Liver (tissue), 9 donors: ENCODE measurements around the gene LBX1. TPM values are rescaled to one million over a fixed set of nuclear protein-coding genes. Genes with fewer than 3 reads are reported as not detected.

ENCODE experiments used
- DNase-seq: peaks from one replicate; pipeline ENCODE4 v3.0.0-alpha.2; 2017; ENCODE audit warnings: low spot score
- H3K27ac ChIP-seq, 2 donors: one replicate each; pipeline ENCODE4 v1.7.0; 2013; ENCODE audit warnings: inconsistent platforms in 2 of 2, low read length in 2 of 2, control low read depth in 1 of 2, low read depth in 1 of 2, mild to moderate bottlenecking in 1 of 2
- H3K27me3 ChIP-seq, 4 donors: one replicate each; pipeline versions ENCODE4 v1.6.1 to v1.7.0; 2013; ENCODE audit warnings: low read length in 3 of 4, inconsistent platforms in 1 of 4, mild to moderate bottlenecking in 1 of 4, moderate library complexity in 1 of 4; ENCODE audit not compliant: control insufficient read depth in 4 of 4, insufficient read depth in 4 of 4
- H3K36me3 ChIP-seq, 4 donors: one replicate each; pipeline versions ENCODE4 v1.6.1 to v1.7.0; 2013; ENCODE audit warnings: low read length in 3 of 4, mild to moderate bottlenecking in 3 of 4, low read depth in 1 of 4, moderate library complexity in 1 of 4; ENCODE audit not compliant: control insufficient read depth in 4 of 4, insufficient read depth in 3 of 4
- H3K4me1 ChIP-seq, 4 donors: one replicate each; pipeline versions ENCODE4 v1.6.1 to v1.7.0; 2013; ENCODE audit warnings: low read length in 3 of 4, mild to moderate bottlenecking in 3 of 4, moderate library complexity in 1 of 4; ENCODE audit not compliant: control insufficient read depth in 4 of 4, insufficient read depth in 4 of 4
- H3K4me3 ChIP-seq, 3 donors: one replicate each; pipeline versions ENCODE4 v1.6.1 to v1.7.0; 2013; ENCODE audit warnings: low read length in 3 of 3, control low read depth in 1 of 3, low read depth in 1 of 3, mild to moderate bottlenecking in 1 of 3
- H3K9ac ChIP-seq, 2 donors: one replicate each; pipeline ENCODE4 v1.7.0; 2013; ENCODE audit warnings: low read length in 2 of 2, mild to moderate bottlenecking in 2 of 2, moderate library complexity in 2 of 2, control low read depth in 1 of 2, low read depth in 1 of 2
- H3K9me3 ChIP-seq, 4 donors: one replicate each; pipeline versions ENCODE4 v1.6.1 to v1.7.0; 2013; ENCODE audit warnings: low read length in 3 of 4; ENCODE audit not compliant: control insufficient read depth in 4 of 4
- EGR1 ChIP-seq, 2 donors: IDR thresholded peaks; 2 replicates each; pipeline ENCODE4 v1.6.1; 2016 to 2018; ENCODE audit warnings: antibody characterized with exemption in 2 of 2, low read depth in 2 of 2
- FOXA1 ChIP-seq: IDR thresholded peaks from 2 replicates; pipeline ENCODE4 v1.6.1; 2016; ENCODE audit warnings: antibody characterized with exemption
- HNF4A ChIP-seq, 2 donors: conservative IDR thresholded peaks; 2 replicates each; pipeline ENCODE4 v1.6.1; 2016; ENCODE audit warnings: antibody characterized with exemption in 2 of 2, mild to moderate bottlenecking in 2 of 2
- HNF4G ChIP-seq: IDR thresholded peaks from 2 replicates; pipeline ENCODE4 v1.6.1; 2016; ENCODE audit warnings: antibody characterized with exemption
- NR2F2 ChIP-seq: IDR thresholded peaks from 2 replicates; pipeline ENCODE4 v1.6.1; 2016; ENCODE audit warnings: antibody characterized with exemption
- REST ChIP-seq: IDR thresholded peaks from 2 replicates; pipeline ENCODE4 v1.6.1; 2016; ENCODE audit warnings: antibody characterized with exemption, mild to moderate bottlenecking
- RXRA ChIP-seq, 2 donors: IDR thresholded peaks; 2 replicates each; pipeline ENCODE4 v1.6.1; 2017 to 2018; ENCODE audit warnings: antibody characterized with exemption in 2 of 2, mild to moderate bottlenecking in 1 of 2
- SP1 ChIP-seq: IDR thresholded peaks from 2 replicates; pipeline ENCODE4 v1.6.1; 2018; ENCODE audit warnings: antibody characterized with exemption, mild to moderate bottlenecking
- TAF1 ChIP-seq: conservative IDR thresholded peaks from 2 replicates; pipeline ENCODE4 v1.6.1; 2016; ENCODE audit warnings: antibody characterized with exemption, mild to moderate bottlenecking
- YY1 ChIP-seq: IDR thresholded peaks from 2 replicates; pipeline ENCODE4 v1.6.1; 2016; ENCODE audit warnings: antibody characterized with exemption, mild to moderate bottlenecking
- ZBTB33 ChIP-seq: IDR thresholded peaks from 2 replicates; pipeline ENCODE4 v1.6.1; 2016; ENCODE audit warnings: antibody characterized with exemption
- WGBS: extraction: QIAGEN DNeasy Blood & Tissue Kit; methylation state at CpG from one replicate; pipeline ENCODE4 v1.1.7; 2013; 5-methylcytosine and 5-hydroxymethylcytosine counted together
- polyA plus RNA-seq, 2 donors: library from polyadenylated mRNA; stranded (reverse) in 1 of 2; unstranded in 1 of 2; fragments of 200-250 nt in 1 of 2; fragments of >200 nt in 1 of 2; fragmentation: Nextera tagmentation in 1 of 2; extraction: Ambion mirVana in 1 of 2; gene quantifications; one replicate each; pipeline versions ENCODE4 v1.2.1 to v1.2.3, GENCODE V29; 2013 to 2015
- total RNA-seq, 2 donors: library from RNA; depleted of rRNA; stranded (reverse); fragments of >200 nt; gene quantifications; one replicate each; pipeline ENCODE4 v1.2.3, GENCODE V29; 2014
- TF ChIP-seq, protein P1 (sequence below): fragments of 150-350 bp; IDR thresholded peaks from 2 replicates; pipeline ENCODE4 v1.5.1; 2017; ENCODE audit warnings: improper control_type of control experiment, low read depth, low read length; ENCODE audit not compliant: missing input control
- TF ChIP-seq, protein P2 (sequence below): IDR thresholded peaks from 2 replicates; pipeline ENCODE4 v1.6.1; 2016; ENCODE audit warnings: antibody characterized with exemption
- donor health status: healthy.
- donor health status: healthy.
- donor health status: healthy.
- donor health status: healthy.
- donor health status: healthy.

LBX1 gene
- total and polyA plus RNA-seq, 4 donors = not detected

DNA sequence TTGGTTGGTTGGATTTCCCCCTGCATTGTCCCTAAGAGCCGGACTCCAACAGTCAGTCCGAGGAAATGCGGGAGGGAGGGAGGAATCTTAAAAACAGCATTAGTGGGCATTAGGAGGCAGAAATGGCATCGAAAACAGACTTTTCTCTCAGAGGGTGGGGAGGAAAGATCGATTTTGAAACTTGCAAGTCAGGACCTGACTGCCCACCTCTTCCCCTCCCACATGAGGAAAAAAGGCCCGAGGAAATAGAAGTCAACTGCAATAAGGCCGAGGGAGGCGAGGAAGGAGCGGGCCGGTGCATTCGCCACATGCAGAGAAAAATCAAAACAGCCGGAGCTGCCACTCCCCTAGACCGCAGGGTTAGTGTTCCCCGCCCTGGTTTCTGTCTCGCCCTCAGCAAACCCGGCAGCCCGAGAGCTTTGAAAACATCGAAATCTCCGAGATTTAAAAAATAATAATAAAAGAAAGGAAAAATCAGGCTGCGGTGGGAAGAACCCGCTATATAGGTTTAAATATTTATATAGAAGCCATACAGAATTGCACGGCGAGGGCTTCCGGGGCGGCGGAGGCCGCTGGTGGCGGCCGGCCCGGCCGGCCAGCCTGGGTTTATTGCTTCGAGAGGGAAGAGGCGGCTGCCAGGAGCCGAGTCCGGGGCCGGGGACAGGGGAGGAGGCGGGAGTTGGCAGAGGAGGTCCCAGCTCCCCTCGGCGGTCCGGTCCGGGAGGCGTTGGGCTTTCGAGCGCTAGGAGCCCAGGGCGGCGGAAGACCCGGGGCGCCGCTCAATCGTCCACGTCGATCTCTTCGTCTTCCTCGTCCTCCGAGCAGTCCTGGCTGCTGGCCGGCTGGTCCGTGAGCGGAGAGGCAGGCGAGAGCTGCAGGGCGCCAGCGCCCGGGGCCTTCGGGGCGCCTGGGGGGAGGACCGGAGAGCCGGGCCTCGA lies 2.5 kb downstream of the LBX1 start:
- Histone ChIP-seq H3K27me3 (peaks cover 5 to 53% (median 28%) of the 10 kb centered on the region in 4 donors), H3K27ac (no peak overlapping the region), H3K4me3 (peak overlapping the region in 1 of 3 donors; percentile 8), H3K4me1 (peaks cover 28 to 60% (median 28%) of the 10 kb centered on the region in 4 donors), H3K9ac (no peak overlapping the region), H3K36me3 (no peaks in the 10 kb centered on the region), H3K9me3 (no peaks in the 10 kb centered on the region)
- 8% methylated on average over 67 of the region's 67 CpGs for WGBS
- no peak for DNase-seq
- TF ChIP-seq YY1 (no peak), SP1 (no peak)

- no peak for TF ChIP-seq SP1
- TF ChIP-seq, protein P1, sequence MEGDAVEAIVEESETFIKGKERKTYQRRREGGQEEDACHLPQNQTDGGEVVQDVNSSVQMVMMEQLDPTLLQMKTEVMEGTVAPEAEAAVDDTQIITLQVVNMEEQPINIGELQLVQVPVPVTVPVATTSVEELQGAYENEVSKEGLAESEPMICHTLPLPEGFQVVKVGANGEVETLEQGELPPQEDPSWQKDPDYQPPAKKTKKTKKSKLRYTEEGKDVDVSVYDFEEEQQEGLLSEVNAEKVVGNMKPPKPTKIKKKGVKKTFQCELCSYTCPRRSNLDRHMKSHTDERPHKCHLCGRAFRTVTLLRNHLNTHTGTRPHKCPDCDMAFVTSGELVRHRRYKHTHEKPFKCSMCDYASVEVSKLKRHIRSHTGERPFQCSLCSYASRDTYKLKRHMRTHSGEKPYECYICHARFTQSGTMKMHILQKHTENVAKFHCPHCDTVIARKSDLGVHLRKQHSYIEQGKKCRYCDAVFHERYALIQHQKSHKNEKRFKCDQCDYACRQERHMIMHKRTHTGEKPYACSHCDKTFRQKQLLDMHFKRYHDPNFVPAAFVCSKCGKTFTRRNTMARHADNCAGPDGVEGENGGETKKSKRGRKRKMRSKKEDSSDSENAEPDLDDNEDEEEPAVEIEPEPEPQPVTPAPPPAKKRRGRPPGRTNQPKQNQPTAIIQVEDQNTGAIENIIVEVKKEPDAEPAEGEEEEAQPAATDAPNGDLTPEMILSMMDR = no peak
- no peak for TF ChIP-seq FOXA1
- no peak for TF ChIP-seq ZBTB33
- TF ChIP-seq YY1 = no peak
- no peak for TF ChIP-seq RXRA (IDR thresholded peaks at IDR 0.05)
- TF ChIP-seq EGR1 (IDR thresholded peaks at IDR 0.05; ENCODE audit: low read depth in 2 of 2) = no peak
- no peak for TF ChIP-seq NR2F2
- no peak for TF ChIP-seq TAF1
- TF ChIP-seq REST = no peak
- no peak for TF ChIP-seq HNF4G
- no peak for TF ChIP-seq HNF4A (conservative IDR thresholded peaks at IDR 0.05)
- TF ChIP-seq, protein P2, sequence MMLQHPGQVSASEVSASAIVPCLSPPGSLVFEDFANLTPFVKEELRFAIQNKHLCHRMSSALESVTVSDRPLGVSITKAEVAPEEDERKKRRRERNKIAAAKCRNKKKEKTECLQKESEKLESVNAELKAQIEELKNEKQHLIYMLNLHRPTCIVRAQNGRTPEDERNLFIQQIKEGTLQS = no peak
- H3K9me3 ChIP-seq = no peaks in the 10 kb centered on the region
- no peak overlapping the region for H3K4me3 ChIP-seq
- 12% methylated on average over 23 of the region's 23 CpGs for WGBS
- peaks cover 0 to 54% (median 24%) of the 10 kb centered on the region in 4 donors for H3K27me3 ChIP-seq
- H3K27ac ChIP-seq = no peak overlapping the region
- peaks cover 28 to 60% (median 28%) of the 10 kb centered on the region in 4 donors for H3K4me1 ChIP-seq
- H3K36me3 ChIP-seq = no peaks in the 10 kb centered on the region
- no peak for DNase-seq
- no peak overlapping the region for H3K9ac ChIP-seq
Measured at GRCh38 chr10:101225846-101226421, 3.3 kb downstream of the LBX1 start.
